GM18519 (cell line): ENCODE measurements around the gene SEC11C.

Source experiments
- ATAC-seq: cut with Tn5 transposase; IDR thresholded peaks from one replicate; pipeline ENCODE4 v1.9.1; 2021; ENCODE audit warnings: mild to moderate bottlenecking, moderate library complexity; ENCODE audit not compliant: unreplicated experiment, low FRiP score

SEC11C gene

DNA sequence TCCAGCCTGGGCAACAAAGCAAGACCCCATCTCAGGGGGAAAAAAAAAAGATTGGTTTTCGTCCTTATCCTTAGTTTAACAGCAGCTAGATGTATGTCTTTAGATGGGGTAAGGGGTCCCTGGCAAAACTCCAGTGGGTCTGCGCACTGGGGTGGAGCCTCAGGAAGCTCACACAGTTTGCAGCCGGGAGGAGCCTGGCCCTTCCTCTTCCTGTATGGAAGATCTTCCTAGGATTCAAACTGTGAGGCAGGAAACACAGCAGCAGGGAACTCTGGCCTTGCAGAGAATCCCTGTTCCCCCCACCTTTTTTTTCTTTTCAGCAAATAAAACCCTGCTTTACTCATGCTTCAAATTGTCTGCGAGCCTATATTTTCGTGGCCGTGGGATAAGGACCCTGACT, 67.8 kb downstream of the SEC11C start:
- no peak for ATAC-seq
